K562 (cell line): ENCODE measurements around the gene POLR2H. TPM values are rescaled to one million over a fixed set of nuclear protein-coding genes. Genes with fewer than 3 reads are reported as not detected.

Experiments
- ATAC-seq: fragments of 200-7000 bp; cut with Tn5 transposase; 3 replicates; pipeline ENCODE4 v1.9.1; 2020; ENCODE audit warnings: moderate library complexity
- BruUV-seq: library from RNA; stranded (reverse); fragments of 400-500 nt; replicated peaks from 2 replicates; lab custom pipeline; 2021; lab: Mats Ljungman, UMichigan
- CTCF ChIA-PET: fragments of 300-600 bp; formaldehyde crosslinking; extraction: SDS; loops from one replicate; lab custom pipeline; 2021; ENCODE audit warnings: low intra/inter-chr PET ratio; lab: Yijun Ruan, JAX
- POLR2A ChIA-PET: fragments of 300-600, 350-650 bp; sonication (Branson Sonifier 250); formaldehyde crosslinking; extraction: SDS; loops from one replicate; lab custom pipeline; 2021; ENCODE audit warnings: antibody characterized with exemption, inconsistent platforms; lab: Yijun Ruan, JAX
- DNase-seq, 4 experiments: peaks; one replicate each; pipeline versions ENCODE4 v3.0.0 to v3.0.0-alpha.2; 2011 to 2018; ENCODE audit warnings: low spot score in 3 of 4, mixed read lengths in 3 of 4; ENCODE audit errors: extremely low read depth in 1 of 4
- FAIRE-seq: peaks from 2 replicates; lab custom pipeline; 2011; peaks lifted over from hg19 to GRCh38; lab: Jason Lieb, UNC
- H2AFZ ChIP-seq: 2 replicates; pipeline ENCODE4 v1.6.0; 2011; ENCODE audit warnings: low read depth, low read length, control low read depth, inconsistent platforms
- H3K27ac ChIP-seq: fragments of 200-600 bp; 3 replicates; pipeline ENCODE4 v1.8.0; 2011; ENCODE audit warnings: low read depth, mild to moderate bottlenecking, control low read depth, inconsistent platforms, low read length, moderate library complexity, mixed read lengths; ENCODE audit errors: extremely low read depth
- H3K27me3 ChIP-seq, 2 experiments: fragments of 300-600 bp in 1 of 2; 2 replicates in 1 of 2; 3 replicates in 1 of 2; pipeline versions ENCODE4 v1.6.0 to v1.8.0; 2011; ENCODE audit warnings: inconsistent platforms in 2 of 2, low read length in 2 of 2, mild to moderate bottlenecking in 1 of 2, mixed read lengths in 1 of 2, moderate library complexity in 1 of 2; ENCODE audit not compliant: control insufficient read depth in 2 of 2, insufficient read depth in 2 of 2
- H3K36me3 ChIP-seq: fragments of 300-600 bp; 3 replicates; pipeline ENCODE4 v1.8.0; 2011; ENCODE audit warnings: mild to moderate bottlenecking, low read length, inconsistent platforms; ENCODE audit not compliant: control insufficient read depth, insufficient read depth
- H3K4me1 ChIP-seq, 2 experiments: fragments of 200-600 bp in 1 of 2; replicated peaks in 1 of 2; 2 replicates in 1 of 2; 3 replicates in 1 of 2; pipeline versions ENCODE4 v1.5.1 to v1.8.0; 2011; ENCODE audit warnings: inconsistent platforms in 2 of 2, low read length in 2 of 2, mild to moderate bottlenecking in 1 of 2, mixed read lengths in 1 of 2, moderate library complexity in 1 of 2; ENCODE audit not compliant: control insufficient read depth in 2 of 2, insufficient read depth in 2 of 2
- H3K4me2 ChIP-seq: 2 replicates; pipeline ENCODE4 v1.6.1; 2011; ENCODE audit warnings: low read length, control low read depth, inconsistent platforms, mixed read lengths; ENCODE audit not compliant: insufficient read depth
- H3K4me3 ChIP-seq: fragments of 200-600 bp; sonication (generic), shearing (Covaris generic); 2 replicates; pipeline ENCODE4 v1.5.1; 2016; ENCODE audit warnings: control low read depth, inconsistent platforms
- H3K79me2 ChIP-seq: fragments of 200-600 bp; 3 replicates; pipeline ENCODE4 v1.8.0; 2011; ENCODE audit warnings: low read length, inconsistent platforms; ENCODE audit not compliant: control insufficient read depth, insufficient read depth
- H3K9ac ChIP-seq, 2 experiments: 2 replicates each; pipeline versions ENCODE4 v1.6.0 to v1.6.1; 2011; ENCODE audit warnings: low read depth in 2 of 2, low read length in 2 of 2, control low read depth in 1 of 2, inconsistent platforms in 1 of 2, mild to moderate bottlenecking in 1 of 2, mixed read lengths in 1 of 2; ENCODE audit not compliant: insufficient read depth in 1 of 2
- H3K9me1 ChIP-seq: one replicate; pipeline ENCODE4 v1.6.0; 2011; ENCODE audit warnings: inconsistent platforms, mild to moderate bottlenecking, low read length, moderate library complexity; ENCODE audit not compliant: control insufficient read depth, insufficient read depth
- H3K9me3 ChIP-seq: replicated peaks from 2 replicates; pipeline ENCODE4 v1.5.1; 2011; ENCODE audit warnings: low read depth, low read length, inconsistent platforms; ENCODE audit not compliant: control insufficient read depth, insufficient read depth
- H4K20me1 ChIP-seq: replicated peaks from 2 replicates; pipeline ENCODE4 v1.6.1; 2011; ENCODE audit warnings: low read length, inconsistent platforms, mixed read lengths; ENCODE audit not compliant: control insufficient read depth, insufficient read depth
- BRCA1 ChIP-seq, 2 experiments: fragments of 450-650 bp in 1 of 2; sonication (generic) in 1 of 2; formaldehyde crosslinking in 1 of 2; IDR thresholded peaks; 2 replicates each; pipeline versions ENCODE4 v1.5.0 to v1.6.1; 2017 to 2020; ENCODE audit warnings: mild to moderate bottlenecking in 1 of 2, missing genetic modification reagents in 1 of 2
- CEBPB ChIP-seq: fragments of 450-650 bp; IDR thresholded peaks from 2 replicates; pipeline ENCODE4 v1.6.1; 2016; ENCODE audit warnings: missing genetic modification characterization, missing compliant biosample characterization
- FOXA3 ChIP-seq, 2 experiments: fragments of 450-650 bp in 1 of 2; sonication (generic) in 1 of 2; formaldehyde crosslinking; IDR thresholded peaks in 1 of 2; conservative IDR thresholded peaks in 1 of 2; 2 replicates each; pipeline versions ENCODE4 v1.4.0 to v1.8.0; 2020 to 2022; ENCODE audit warnings: mild to moderate bottlenecking in 2 of 2, missing genetic modification reagents in 1 of 2
- FOXP1 ChIP-seq: sonication (generic); formaldehyde crosslinking; IDR thresholded peaks from 2 replicates; pipeline ENCODE4 v1.8.0; 2022; ENCODE audit warnings: mild to moderate bottlenecking, missing genetic modification reagents
- IFI16 ChIP-seq: fragments of 250-450 bp; sonication (Bioruptor Pico); IDR thresholded peaks from 2 replicates; pipeline ENCODE4 v2.1.2; 2022; ENCODE audit warnings: mild to moderate bottlenecking, inconsistent platforms
- KLF10 ChIP-seq: fragments of 250-450 bp; sonication (Bioruptor Pico); IDR thresholded peaks from 2 replicates; pipeline ENCODE4 v1.6.1; 2021; ENCODE audit warnings: matching md5 sums
- MCM3 ChIP-seq: fragments of 450-650 bp; IDR thresholded peaks from 2 replicates; pipeline ENCODE4 v1.6.1; 2016
- NFE2 ChIP-seq: IDR thresholded peaks from 2 replicates; pipeline ENCODE4 v1.6.1; 2014; ENCODE audit warnings: antibody characterized with exemption, low read depth
- PHF21A ChIP-seq: fragments of 450-650 bp; IDR thresholded peaks from 2 replicates; pipeline ENCODE4 v1.6.1; 2017; ENCODE audit warnings: low read depth, borderline replicate concordance
- RAD51 ChIP-seq: fragments of 450-650 bp; IDR thresholded peaks from 2 replicates; pipeline ENCODE4 v1.7.1; 2016; ENCODE audit warnings: low read depth, mild to moderate bottlenecking, borderline replicate concordance
- STAG1 ChIP-seq: sonication (generic); formaldehyde crosslinking; IDR thresholded peaks from 2 replicates; pipeline ENCODE4 v1.5.0; 2020; ENCODE audit warnings: missing genetic modification reagents, borderline replicate concordance
- SUPT5H ChIP-seq: fragments of 450-650 bp; IDR thresholded peaks from 2 replicates; pipeline ENCODE4 v1.6.1; 2016
- TARDBP ChIP-seq: fragments of 450-650 bp; IDR thresholded peaks from 2 replicates; pipeline ENCODE4 v1.6.1; 2016
- WGBS: fragments of 100-300 bp; shearing (Covaris generic); methylation state at CpG from one replicate; pipeline ENCODE4 v1.1.6; 2016; ENCODE audit warnings: low coverage, mixed read lengths; ENCODE audit not compliant: insufficient coverage; ENCODE audit errors: missing lambda C conversion rate; 5-methylcytosine and 5-hydroxymethylcytosine counted together
- in situ Hi-C: fragments of 300-500 bp; cut with MboI; formaldehyde crosslinking; loops from 4 replicates; pipeline ENCODE4 v1.15.0; 2018; ENCODE audit warnings: inconsistent platforms, mixed read lengths
- intact Hi-C: fragments of 100-400 bp; cut with micrococcal nuclease; formaldehyde crosslinking; loops from 2 replicates; pipeline ENCODE4 v1.14.2; 2022
- polyA plus RNA-seq, 8 experiments: library from polyadenylated mRNA; depleted of rRNA in 4 of 8; stranded (reverse) in 5 of 8; unstranded in 3 of 8; fragments of >200 nt; fragmentation: Nextera tagmentation in 2 of 8; fragmentation: Illumina TruSeq in 1 of 8; extraction: Ambion mirVana in 2 of 8; extraction: Trizol in 1 of 8; gene quantifications; 2 replicates each; pipeline versions ENCODE4 v1.2.1 to v1.2.3, GENCODE V29; 2011 to 2014; ENCODE audit warnings: inconsistent platforms in 1 of 8, missing spikeins in 1 of 8
- total RNA-seq, 7 experiments: library from RNA; depleted of rRNA in 6 of 7; stranded (reverse); fragments of >200 nt in 6 of 7; fragmentation: Illumina TruSeq in 2 of 7; extraction: Trizol in 2 of 7; gene quantifications; 2 replicates each; pipeline versions ENCODE4 v1.2.1 to v1.2.3, GENCODE V29; 2011 to 2021; ENCODE audit warnings: low replicate concordance in 1 of 7
- TF ChIP-seq, protein P1 (sequence below): fragments of 450-650 bp; IDR thresholded peaks from 2 replicates; pipeline ENCODE4 v1.6.1; 2016; ENCODE audit warnings: antibody characterized with exemption
- TF ChIP-seq, protein P2 (sequence below): fragments of 250-450 bp; sonication (Bioruptor Pico); IDR thresholded peaks from 2 replicates; pipeline ENCODE4 v1.4.0; 2020; ENCODE audit warnings: mild to moderate bottlenecking, moderate library complexity, borderline replicate concordance

Gene POLR2H
- total and polyA plus RNA-seq, 9 of the 15 experiments (the other 6 are each of a cell fraction or from before 2014, with no cell fraction given) = 128 to 512 (median 220) TPM

DNA sequence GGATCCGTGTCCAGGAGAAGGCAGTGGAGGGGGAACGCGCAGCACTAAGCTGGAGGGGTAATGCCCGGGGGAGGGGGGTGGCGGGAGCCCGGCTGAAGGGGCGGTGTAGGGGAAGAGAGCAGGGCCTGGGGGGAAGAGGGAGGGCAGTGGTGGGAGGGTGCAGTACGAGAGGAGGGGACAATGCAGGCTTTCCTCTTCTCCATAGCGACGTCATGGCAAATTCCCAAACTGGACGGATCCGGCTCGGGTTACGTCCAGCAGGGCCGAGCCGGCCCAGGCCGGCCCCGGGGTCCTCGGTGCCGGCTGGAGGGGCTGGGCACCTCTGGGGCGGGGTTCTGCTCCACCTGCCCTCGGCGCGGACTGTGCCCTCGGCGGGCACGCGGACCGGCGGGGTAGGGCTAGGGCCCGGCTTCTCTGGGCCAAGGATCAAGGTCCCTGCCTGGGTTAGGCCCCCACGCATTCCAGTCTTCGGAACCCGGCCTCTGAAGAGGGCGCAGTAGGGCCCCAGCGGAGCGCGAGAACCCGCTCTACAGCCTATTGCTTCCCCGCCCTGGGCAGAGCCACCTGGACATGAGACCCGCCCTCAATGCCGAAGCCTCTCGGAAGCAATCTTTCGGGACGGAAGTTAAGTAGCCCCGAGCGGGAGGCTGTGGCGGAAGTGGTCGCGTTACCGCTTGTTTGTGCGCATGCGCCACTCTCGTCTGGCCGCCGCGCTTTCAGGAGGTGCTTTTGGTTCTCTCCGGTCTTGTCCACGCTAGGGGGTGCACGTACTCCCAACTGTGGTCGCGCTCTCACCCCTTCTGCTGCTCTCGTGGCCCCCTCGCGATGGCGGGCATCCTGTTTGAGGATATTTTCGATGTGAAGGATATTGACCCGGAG lies 1.4 kb downstream of the POLR2H start (continued):
- TF ChIP-seq, protein P1, sequence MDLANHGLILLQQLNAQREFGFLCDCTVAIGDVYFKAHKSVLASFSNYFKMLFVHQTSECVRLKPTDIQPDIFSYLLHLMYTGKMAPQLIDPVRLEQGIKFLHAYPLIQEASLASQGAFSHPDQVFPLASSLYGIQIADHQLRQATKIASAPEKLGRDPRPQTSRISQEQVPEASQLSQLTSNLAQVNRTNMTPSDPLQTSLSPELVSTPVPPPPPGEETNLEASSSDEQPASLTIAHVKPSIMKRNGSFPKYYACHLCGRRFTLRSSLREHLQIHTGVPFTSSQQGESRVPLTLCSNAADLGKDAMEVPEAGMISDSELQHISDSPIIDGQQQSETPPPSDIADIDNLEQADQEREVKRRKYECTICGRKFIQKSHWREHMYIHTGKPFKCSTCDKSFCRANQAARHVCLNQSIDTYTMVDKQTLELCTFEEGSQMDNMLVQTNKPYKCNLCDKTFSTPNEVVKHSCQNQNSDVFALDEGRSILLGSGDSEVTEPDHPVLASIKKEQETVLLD = peak; percentile 99
- TF ChIP-seq FOXP1 (0 out of 2 replicates have a peak, but pooled peaks have one; percentile 3), TARDBP (peak; percentile 53; the same call in 1 of the 2 replicates), IFI16 (CRISPR knock-in tag) (no peak), NFE2 (no peak), PHF21A (no peak), RAD51 (no peak)

DNA sequence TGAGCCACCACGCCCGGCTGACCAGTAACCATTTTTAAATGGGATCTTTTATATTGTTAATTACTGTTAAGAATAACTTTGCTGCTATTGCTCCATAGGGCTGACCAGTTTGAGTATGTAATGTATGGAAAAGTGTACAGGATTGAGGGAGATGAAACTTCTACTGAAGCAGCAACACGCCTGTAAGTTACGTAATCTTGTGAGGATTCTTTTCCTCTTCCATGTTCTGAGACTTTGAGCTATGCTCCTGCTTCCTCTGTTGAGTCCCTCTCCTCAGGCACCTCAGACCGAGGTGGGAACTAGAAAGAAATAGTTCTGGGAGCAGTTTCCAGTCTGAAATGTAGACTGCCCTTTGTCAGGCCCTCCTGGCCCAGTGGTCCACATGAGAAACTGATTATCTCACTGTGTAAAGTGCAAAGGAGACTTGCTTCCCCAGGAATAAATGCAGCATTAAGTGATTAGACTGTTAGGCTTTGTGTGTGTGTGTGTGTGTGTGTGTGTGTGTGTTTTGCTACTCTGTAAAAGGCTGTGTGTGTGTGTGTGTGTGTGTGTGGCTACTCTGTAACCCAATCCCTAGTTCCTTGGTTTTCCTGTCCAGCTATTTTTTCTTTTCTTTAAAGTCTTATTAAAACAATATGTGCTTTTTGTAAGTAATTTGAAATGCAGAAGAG lies 5.2 kb downstream of the POLR2H start:
- Histone ChIP-seq H3K9me3 (no peaks in the 10 kb centered on the region), H3K4me3 (no peak overlapping the region), H3K9me1 (peaks cover 3% of the 10 kb centered on the region), H3K79me2 (peaks cover 33% of the 10 kb centered on the region), H2AFZ (no peak overlapping the region), H3K27me3 (no peaks in the 10 kb centered on the region), H3K4me2 (no peak overlapping the region), H3K27ac (no peak overlapping the region), H3K36me3 (peaks cover 52% of the 10 kb centered on the region), H3K9ac (no peak overlapping the region), H4K20me1 (0 out of 2 replicates have a peak, but pooled peaks cover 3% of the 10 kb centered on the region), H3K4me1 (peaks cover 7 to 18% of the 10 kb centered on the region in 2 experiments; a peak in 3 of 5 replicates)
- no peak for ATAC-seq
- POLR2A ChIA-PET = interaction anchor here (0.7 kb wide), 1 partner anchor 8 kb away, joined by 3 read pairs; no protein-coding TSS in a partner anchor
- WGBS = 78% methylated on average over 5 of the region's 5 CpGs
- intact Hi-C loops (no loop called here), in situ Hi-C loops (no loop called here)
- FAIRE-seq = no peak
- no TSS peak for BruUV-seq
- no peak for TF ChIP-seq BRCA1 (IDR thresholded peaks at IDR 0.05)
- TF ChIP-seq BRCA1 (CRISPR knock-in tag; IDR thresholded peaks at IDR 0.05) = no peak
- TF ChIP-seq STAG1 = no peak
- peak in 1 of 2 experiments; percentile 22; a peak in 1 of 4 replicates for TF ChIP-seq FOXA3 (CRISPR knock-in tag; conservative IDR thresholded peaks at IDR 0.05 in 1 of 2, IDR thresholded peaks at IDR 0.05 in 1 of 2)
- TF ChIP-seq, protein P2, sequence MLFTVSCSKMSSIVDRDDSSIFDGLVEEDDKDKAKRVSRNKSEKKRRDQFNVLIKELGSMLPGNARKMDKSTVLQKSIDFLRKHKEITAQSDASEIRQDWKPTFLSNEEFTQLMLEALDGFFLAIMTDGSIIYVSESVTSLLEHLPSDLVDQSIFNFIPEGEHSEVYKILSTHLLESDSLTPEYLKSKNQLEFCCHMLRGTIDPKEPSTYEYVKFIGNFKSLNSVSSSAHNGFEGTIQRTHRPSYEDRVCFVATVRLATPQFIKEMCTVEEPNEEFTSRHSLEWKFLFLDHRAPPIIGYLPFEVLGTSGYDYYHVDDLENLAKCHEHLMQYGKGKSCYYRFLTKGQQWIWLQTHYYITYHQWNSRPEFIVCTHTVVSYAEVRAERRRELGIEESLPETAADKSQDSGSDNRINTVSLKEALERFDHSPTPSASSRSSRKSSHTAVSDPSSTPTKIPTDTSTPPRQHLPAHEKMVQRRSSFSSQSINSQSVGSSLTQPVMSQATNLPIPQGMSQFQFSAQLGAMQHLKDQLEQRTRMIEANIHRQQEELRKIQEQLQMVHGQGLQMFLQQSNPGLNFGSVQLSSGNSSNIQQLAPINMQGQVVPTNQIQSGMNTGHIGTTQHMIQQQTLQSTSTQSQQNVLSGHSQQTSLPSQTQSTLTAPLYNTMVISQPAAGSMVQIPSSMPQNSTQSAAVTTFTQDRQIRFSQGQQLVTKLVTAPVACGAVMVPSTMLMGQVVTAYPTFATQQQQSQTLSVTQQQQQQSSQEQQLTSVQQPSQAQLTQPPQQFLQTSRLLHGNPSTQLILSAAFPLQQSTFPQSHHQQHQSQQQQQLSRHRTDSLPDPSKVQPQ = no peak
- peak; percentile 69 for TF ChIP-seq CEBPB
- no peak for TF ChIP-seq KLF10
- TF ChIP-seq MCM3 = peak; percentile 93
- TF ChIP-seq SUPT5H = 0 out of 2 replicates have a peak, but pooled peaks have one; percentile 26
- CTCF ChIA-PET = no interaction called here
- no peak for DNase-seq
